Stomach (tissue), 4 donors: ENCODE measurements around the gene TAL2.

Experiments
- POLR2A ChIP-seq, 4 donors: fragments of 450-650 bp; IDR thresholded peaks; one replicate each; pipeline ENCODE4 v1.6.1; 2016; ENCODE audit warnings: antibody characterized with exemption in 4 of 4, control low read depth in 2 of 4, mild to moderate bottlenecking in 1 of 4, moderate library complexity in 1 of 4
- TF ChIP-seq, protein P1 (sequence below), 7 experiments: fragments of 450-650 bp in 4 of 7; fragments of 200-600 bp in 3 of 7; sonication (generic) in 3 of 7; IDR thresholded peaks; one replicate each; pipeline ENCODE4 v1.5.1; 2016 to 2019; ENCODE audit warnings: antibody characterized with exemption in 7 of 7, control low read depth in 2 of 7, mild to moderate bottlenecking in 1 of 7

DNA sequence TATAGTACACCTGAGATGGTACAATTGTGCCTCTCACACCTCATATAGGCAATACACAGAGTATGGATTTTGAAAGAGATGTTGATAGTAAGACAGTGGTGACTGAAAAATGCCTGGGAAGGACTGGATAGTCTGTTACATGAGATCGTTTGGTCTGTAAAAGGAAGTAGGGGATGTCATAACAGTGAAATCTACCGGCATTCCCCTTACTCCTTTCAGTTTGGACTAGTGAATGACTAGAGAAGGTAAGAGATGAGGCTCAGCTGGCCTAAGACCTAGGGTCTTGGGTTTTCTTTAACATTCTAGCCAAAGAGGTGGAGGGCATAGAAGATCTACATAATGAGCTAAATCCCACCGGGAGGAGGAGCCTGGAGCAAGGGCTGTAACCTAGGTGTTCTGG is 8.1 kb downstream of the TAL2 start:
- TF ChIP-seq, protein P1, sequence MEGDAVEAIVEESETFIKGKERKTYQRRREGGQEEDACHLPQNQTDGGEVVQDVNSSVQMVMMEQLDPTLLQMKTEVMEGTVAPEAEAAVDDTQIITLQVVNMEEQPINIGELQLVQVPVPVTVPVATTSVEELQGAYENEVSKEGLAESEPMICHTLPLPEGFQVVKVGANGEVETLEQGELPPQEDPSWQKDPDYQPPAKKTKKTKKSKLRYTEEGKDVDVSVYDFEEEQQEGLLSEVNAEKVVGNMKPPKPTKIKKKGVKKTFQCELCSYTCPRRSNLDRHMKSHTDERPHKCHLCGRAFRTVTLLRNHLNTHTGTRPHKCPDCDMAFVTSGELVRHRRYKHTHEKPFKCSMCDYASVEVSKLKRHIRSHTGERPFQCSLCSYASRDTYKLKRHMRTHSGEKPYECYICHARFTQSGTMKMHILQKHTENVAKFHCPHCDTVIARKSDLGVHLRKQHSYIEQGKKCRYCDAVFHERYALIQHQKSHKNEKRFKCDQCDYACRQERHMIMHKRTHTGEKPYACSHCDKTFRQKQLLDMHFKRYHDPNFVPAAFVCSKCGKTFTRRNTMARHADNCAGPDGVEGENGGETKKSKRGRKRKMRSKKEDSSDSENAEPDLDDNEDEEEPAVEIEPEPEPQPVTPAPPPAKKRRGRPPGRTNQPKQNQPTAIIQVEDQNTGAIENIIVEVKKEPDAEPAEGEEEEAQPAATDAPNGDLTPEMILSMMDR (IDR thresholded peaks at IDR 0.05): no peak
- no peak for TF ChIP-seq POLR2A (IDR thresholded peaks at IDR 0.05)
